ENCODE measurements around the gene ATP5F1E. TPM values are rescaled to one million over a fixed set of nuclear protein-coding genes. Genes with fewer than 3 reads are reported as not detected.

The ATP5F1E gene
- polyA plus RNA-seq, result 115 TPM
- long read RNA-seq, donor 1, transcript ATP5F1E-202 (2 exons, 1,878 nt), result minor isoform, 6 of 391 reads
- long read RNA-seq, donor 1, transcript ATP5F1E-201 (3 exons, 3,665 nt), result major isoform, 372 of 391 reads
- long read RNA-seq, donor 1, partial matches to known transcripts, result 13 of 391 reads
- long read RNA-seq, donor 1, other reads (novel, unspliced or antisense), result 0 of 391 reads
- long read RNA-seq, donor 2, transcript ATP5F1E-202 (2 exons, 1,878 nt), result minor isoform, 15 of 1,009 reads
- long read RNA-seq, donor 2, transcript ATP5F1E-201 (3 exons, 3,665 nt), result major isoform, 955 of 1,009 reads
- long read RNA-seq, donor 2, partial matches to known transcripts, result 39 of 1,009 reads
- long read RNA-seq, donor 2, other reads (novel, unspliced or antisense), result 0 of 1,009 reads
- long read RNA-seq, donor 3, transcript ATP5F1E-201 (3 exons, 3,665 nt), result major isoform, 1,228 of 1,335 reads
- long read RNA-seq, donor 3, transcript ATP5F1E-202 (2 exons, 1,878 nt), result minor isoform, 26 of 1,335 reads
- long read RNA-seq, donor 3, partial matches to known transcripts, result 81 of 1,335 reads
- long read RNA-seq, donor 3, other reads (novel, unspliced or antisense), result 0 of 1,335 reads
- long read RNA-seq, donor 4, transcript ATP5F1E-201 (3 exons, 3,665 nt), result major isoform, 102 of 103 reads
- long read RNA-seq, donor 4, partial matches to known transcripts, result 0 of 103 reads
- long read RNA-seq, donor 4, other reads (novel, unspliced or antisense), result 0 of 103 reads
- long read RNA-seq, donor 5, transcript ATP5F1E-201 (3 exons, 3,665 nt), result major isoform, 474 of 501 reads
- long read RNA-seq, donor 5, transcript ATP5F1E-202 (2 exons, 1,878 nt), result minor isoform, 5 of 501 reads
- long read RNA-seq, donor 5, partial matches to known transcripts, result 22 of 501 reads
- long read RNA-seq, donor 5, other reads (novel, unspliced or antisense), result 0 of 501 reads
- long read RNA-seq, donor 6, transcript ATP5F1E-201 (3 exons, 3,665 nt), result major isoform, 701 of 777 reads
- long read RNA-seq, donor 6, transcript ATP5F1E-202 (2 exons, 1,878 nt), result minor isoform, 17 of 777 reads
- long read RNA-seq, donor 6, partial matches to known transcripts, result 59 of 777 reads
- long read RNA-seq, donor 6, other reads (novel, unspliced or antisense), result 0 of 777 reads
- long read RNA-seq, donor 7, transcript ATP5F1E-201 (3 exons, 3,665 nt), result major isoform, 461 of 489 reads
- long read RNA-seq, donor 7, transcript ATP5F1E-202 (2 exons, 1,878 nt), result minor isoform, 12 of 489 reads
- long read RNA-seq, donor 7, partial matches to known transcripts, result 16 of 489 reads
- long read RNA-seq, donor 7, other reads (novel, unspliced or antisense), result 0 of 489 reads
- long read RNA-seq, donor 8, transcript ATP5F1E-202 (2 exons, 1,878 nt), result minor isoform, 21 of 1,303 reads
- long read RNA-seq, donor 8, transcript ATP5F1E-201 (3 exons, 3,665 nt), result major isoform, 1,242 of 1,303 reads
- long read RNA-seq, donor 8, partial matches to known transcripts, result 40 of 1,303 reads
- long read RNA-seq, donor 8, other reads (novel, unspliced or antisense), result 0 of 1,303 reads
- long read RNA-seq, donor 9, transcript ATP5F1E-202 (2 exons, 1,878 nt), result minor isoform, 47 of 1,048 reads
- long read RNA-seq, donor 9, transcript ATP5F1E-201 (3 exons, 3,665 nt), result major isoform, 946 of 1,048 reads
- long read RNA-seq, donor 9, partial matches to known transcripts, result 55 of 1,048 reads
- long read RNA-seq, donor 9, other reads (novel, unspliced or antisense), result 0 of 1,048 reads
- long read RNA-seq, donor 10, transcript ATP5F1E-202 (2 exons, 1,878 nt), result minor isoform, 18 of 907 reads
- long read RNA-seq, donor 10, transcript ATP5F1E-201 (3 exons, 3,665 nt), result major isoform, 861 of 907 reads
- long read RNA-seq, donor 10, partial matches to known transcripts, result 28 of 907 reads
- long read RNA-seq, donor 10, other reads (novel, unspliced or antisense), result 0 of 907 reads
- long read RNA-seq, donor 11, transcript ATP5F1E-202 (2 exons, 1,878 nt), result minor isoform, 9 of 587 reads
- long read RNA-seq, donor 11, transcript ATP5F1E-201 (3 exons, 3,665 nt), result major isoform, 556 of 587 reads
- long read RNA-seq, donor 11, partial matches to known transcripts, result 21 of 587 reads
- long read RNA-seq, donor 11, other reads (novel, unspliced or antisense), result 0 of 587 reads

DNA sequence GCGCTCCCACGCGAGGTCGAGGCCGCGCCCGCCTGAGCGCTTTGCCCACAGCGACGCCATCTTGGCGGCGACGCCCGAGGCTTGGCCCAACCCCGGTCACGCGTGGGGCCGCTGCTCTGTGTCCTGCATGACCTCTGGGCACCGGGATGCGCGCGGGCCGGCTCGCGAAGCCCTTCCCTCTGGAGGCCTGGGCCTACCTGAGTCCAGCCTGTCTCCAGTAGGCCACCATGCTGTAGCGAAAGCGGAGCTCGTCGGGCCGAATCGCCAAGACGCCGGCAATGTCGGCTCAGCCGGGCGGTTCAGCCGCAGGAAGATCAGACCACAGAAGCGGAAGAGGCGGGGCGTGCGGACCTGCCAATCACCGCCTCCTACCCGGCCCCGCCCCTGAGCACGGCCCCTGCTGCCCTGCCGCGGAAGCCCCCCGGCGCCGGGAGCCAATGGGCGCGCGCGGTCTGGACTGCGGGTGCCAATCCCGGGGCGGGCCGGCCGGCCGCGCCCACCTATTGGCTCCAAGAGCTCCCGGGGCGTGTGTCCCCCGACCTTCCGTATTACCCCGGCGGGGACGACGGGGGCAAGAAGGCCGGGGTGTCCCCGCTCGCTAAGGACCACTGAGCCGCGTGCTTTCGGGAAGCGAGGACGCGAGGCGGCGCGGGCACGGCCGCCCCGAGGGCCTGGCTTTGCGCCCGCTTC, at the start of gene ATP5F1E:
TSS of gene ATP5F1E (minus strand) at position 313 of the 690 bp plus-strand sequence. CDS start at position 229, 84 bp downstream.
- peaks cover 47% of the 10 kb centered on the region for H3K36me3 ChIP-seq (ENCODE audit: control insufficient read depth, insufficient read depth, low read length)
- H3K27ac ChIP-seq (ENCODE audit: low read length), result peak within 1 kb of the TSS; percentile 92
- H3K4me3 ChIP-seq (ENCODE audit: low read length), result peak within 1 kb of the TSS; percentile 86
- no peaks in the 10 kb centered on the region for H3K9me3 ChIP-seq (ENCODE audit: control insufficient read depth, low read depth, low read length)
- no CpG with 5 or more reads among the region's 86 CpGs for WGBS (ENCODE audit: insufficient coverage, low lambda C conversion rate)
- H3K27me3 ChIP-seq (ENCODE audit: control insufficient read depth, insufficient read depth, low read length), result no peaks in the 10 kb centered on the region
- DNase-seq, result peak; percentile 93 to 97
- H3K4me1 ChIP-seq (ENCODE audit: control insufficient read depth, insufficient read depth, low read length), result peaks cover 9% of the 10 kb centered on the region

DNA sequence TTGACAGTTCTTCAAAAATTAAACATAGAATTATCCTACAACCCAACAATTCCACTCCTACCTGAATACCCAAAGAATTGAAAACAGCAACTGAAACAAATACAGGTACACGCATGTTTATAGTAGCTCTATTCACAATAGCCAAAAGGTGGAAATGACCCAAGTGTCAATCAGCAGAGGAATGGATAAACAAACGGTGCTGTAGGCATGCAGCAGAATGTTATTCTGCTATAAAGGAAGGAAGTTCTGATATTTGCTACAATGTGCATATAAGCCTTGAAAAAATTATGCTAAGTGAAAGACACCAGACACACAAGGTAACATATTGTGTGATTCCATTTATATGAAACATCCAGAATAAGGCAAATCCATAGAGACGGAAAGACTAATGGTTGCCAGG, 48.9 kb upstream of the ATP5F1E start:
- 100% methylated on average over 1 of the region's 3 CpGs for WGBS (ENCODE audit: insufficient coverage, low lambda C conversion rate)
- no peaks in the 10 kb centered on the region for H3K36me3 ChIP-seq (ENCODE audit: control insufficient read depth, insufficient read depth, low read length)
- no peak for DNase-seq

DNA sequence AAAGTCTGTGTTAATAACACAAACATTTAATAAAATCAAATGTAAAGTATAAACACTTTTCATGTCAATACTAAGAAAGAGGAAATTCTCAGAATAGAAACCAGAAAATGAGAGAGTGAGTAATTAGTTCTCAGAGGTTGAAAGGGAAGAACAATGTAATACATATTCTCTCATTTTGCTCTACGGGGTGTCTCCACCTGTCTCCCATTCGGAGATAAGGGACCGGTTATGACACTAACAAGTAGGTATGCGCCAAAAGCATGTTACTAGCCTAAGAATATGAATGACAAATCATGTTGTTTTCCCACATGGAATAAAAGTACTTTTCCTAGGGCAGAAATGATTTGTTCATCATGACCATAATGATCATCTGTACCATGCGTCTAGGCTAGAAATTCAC, 46.1 kb upstream of the ATP5F1E start:
- DNase-seq, result no peak
- Histone ChIP-seq H3K27ac (ENCODE audit: low read length) (no peak overlapping the region), H3K27me3 (ENCODE audit: control insufficient read depth, insufficient read depth, low read length) (peaks cover 13% of the 10 kb centered on the region), H3K36me3 (ENCODE audit: control insufficient read depth, insufficient read depth, low read length) (no peaks in the 10 kb centered on the region), H3K4me1 (ENCODE audit: control insufficient read depth, insufficient read depth, low read length) (no peaks in the 10 kb centered on the region), H3K4me3 (ENCODE audit: low read length) (no peak overlapping the region), H3K9me3 (ENCODE audit: control insufficient read depth, low read depth, low read length) (no peaks in the 10 kb centered on the region)
- WGBS (ENCODE audit: insufficient coverage, low lambda C conversion rate), result 60% methylated on average over 1 of the region's 5 CpGs

More for the DNA sequence above, 48.9 kb upstream of the ATP5F1E start:
- H3K4me3 ChIP-seq (ENCODE audit: low read length), result no peak overlapping the region
- H3K9me3 ChIP-seq (ENCODE audit: control insufficient read depth, low read depth, low read length), result no peaks in the 10 kb centered on the region
- H3K4me1 ChIP-seq (ENCODE audit: control insufficient read depth, insufficient read depth, low read length), result no peaks in the 10 kb centered on the region
- H3K27me3 ChIP-seq (ENCODE audit: control insufficient read depth, insufficient read depth, low read length), result peaks cover 6% of the 10 kb centered on the region
- no peak overlapping the region for H3K27ac ChIP-seq (ENCODE audit: low read length)

DNA sequence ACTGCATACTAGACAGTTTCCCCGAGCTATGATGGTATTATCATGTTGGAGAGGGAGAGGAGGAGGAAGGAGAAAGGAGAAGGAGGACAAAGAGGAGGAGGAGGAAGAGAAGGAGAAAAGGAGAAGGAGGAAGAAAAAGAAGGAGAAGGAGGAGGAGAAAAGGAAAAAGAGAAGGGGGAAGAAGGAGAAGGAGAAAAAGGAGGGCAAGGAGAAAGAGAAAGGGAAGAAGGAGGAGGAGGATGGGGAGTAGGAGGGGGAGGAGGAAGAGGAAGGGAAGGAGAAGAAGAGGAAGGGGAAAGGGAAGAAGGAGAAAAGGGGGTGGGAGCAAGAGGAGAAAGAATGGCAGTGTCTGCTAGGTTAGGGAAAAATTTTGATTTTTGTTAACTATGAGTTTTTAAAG, 45.6 kb upstream of the ATP5F1E start:
- H3K27me3 ChIP-seq (ENCODE audit: control insufficient read depth, insufficient read depth, low read length), result peaks cover 17% of the 10 kb centered on the region
- H3K4me1 ChIP-seq (ENCODE audit: control insufficient read depth, insufficient read depth, low read length), result no peaks in the 10 kb centered on the region
- 60% methylated on average over 1 of the region's 1 CpG for WGBS (ENCODE audit: insufficient coverage, low lambda C conversion rate)
- no peak overlapping the region for H3K4me3 ChIP-seq (ENCODE audit: low read length)
- H3K27ac ChIP-seq (ENCODE audit: low read length), result no peak overlapping the region
- DNase-seq, result no peak
- H3K9me3 ChIP-seq (ENCODE audit: control insufficient read depth, low read depth, low read length), result no peaks in the 10 kb centered on the region
- H3K36me3 ChIP-seq (ENCODE audit: control insufficient read depth, insufficient read depth, low read length), result no peaks in the 10 kb centered on the region

DNA sequence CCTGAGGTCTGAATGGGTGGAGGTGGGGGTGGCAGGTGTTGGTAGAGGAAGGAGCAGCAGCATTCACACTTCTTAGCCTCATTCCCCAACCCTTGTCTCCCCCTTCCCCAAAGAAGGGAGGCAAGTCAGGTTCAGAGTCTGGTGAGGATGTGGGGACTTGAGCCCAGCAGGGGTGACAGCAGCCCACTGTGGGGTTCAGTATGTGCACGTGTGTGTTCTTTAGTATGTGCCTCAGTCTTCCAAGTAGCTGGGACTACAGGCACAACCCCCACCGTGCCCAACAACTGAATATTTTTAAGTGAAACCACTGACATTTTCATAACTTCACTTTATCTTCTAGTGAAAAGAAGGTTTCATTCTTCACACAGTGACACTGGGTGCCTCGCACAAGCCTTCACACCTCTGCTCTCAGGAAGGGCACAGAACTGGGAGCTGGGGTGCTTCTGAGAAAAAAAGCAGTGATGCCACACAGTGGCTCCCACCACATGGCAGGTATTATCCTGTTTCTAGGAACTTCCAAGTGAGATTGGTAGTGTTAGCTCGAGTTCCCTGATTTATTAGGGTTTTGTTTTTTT, 43.9 kb upstream of the ATP5F1E start:
- Histone ChIP-seq H3K4me1 (ENCODE audit: control insufficient read depth, insufficient read depth, low read length) (no peaks in the 10 kb centered on the region), H3K4me3 (ENCODE audit: low read length) (no peak overlapping the region), H3K9me3 (ENCODE audit: control insufficient read depth, low read depth, low read length) (no peaks in the 10 kb centered on the region), H3K27me3 (ENCODE audit: control insufficient read depth, insufficient read depth, low read length) (peaks cover 21% of the 10 kb centered on the region), H3K36me3 (ENCODE audit: control insufficient read depth, insufficient read depth, low read length) (no peaks in the 10 kb centered on the region), H3K27ac (ENCODE audit: low read length) (no peak overlapping the region)
- no CpG with 5 or more reads among the region's 4 CpGs for WGBS (ENCODE audit: insufficient coverage, low lambda C conversion rate)
- DNase-seq, result no peak

DNA sequence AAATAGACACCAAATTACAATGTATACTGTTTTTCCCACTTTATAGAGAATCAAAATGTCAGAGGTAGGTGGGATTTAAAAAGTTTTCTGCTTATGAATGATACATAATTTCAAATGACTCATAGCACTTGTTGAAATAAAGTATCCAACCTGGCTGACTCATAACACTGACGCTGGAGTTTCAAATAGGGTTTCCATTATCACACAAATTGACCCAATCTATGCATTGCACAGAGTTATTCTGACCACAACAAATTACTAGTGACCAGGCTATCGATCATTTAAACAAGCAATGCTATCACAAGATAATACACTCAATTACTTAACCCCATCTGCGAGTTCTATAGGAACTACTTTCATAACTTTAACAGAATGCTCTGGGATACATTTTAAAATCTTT, 42.3 kb upstream of the ATP5F1E start:
- no peak for DNase-seq
- Histone ChIP-seq H3K4me1 (ENCODE audit: control insufficient read depth, insufficient read depth, low read length) (no peaks in the 10 kb centered on the region), H3K36me3 (ENCODE audit: control insufficient read depth, insufficient read depth, low read length) (no peaks in the 10 kb centered on the region), H3K4me3 (ENCODE audit: low read length) (no peak overlapping the region), H3K27ac (ENCODE audit: low read length) (no peak overlapping the region), H3K27me3 (ENCODE audit: control insufficient read depth, insufficient read depth, low read length) (peaks cover 21% of the 10 kb centered on the region), H3K9me3 (ENCODE audit: control insufficient read depth, low read depth, low read length) (no peaks in the 10 kb centered on the region)
- WGBS (ENCODE audit: insufficient coverage, low lambda C conversion rate), result 0% methylated on average over 1 of the region's 3 CpGs

DNA sequence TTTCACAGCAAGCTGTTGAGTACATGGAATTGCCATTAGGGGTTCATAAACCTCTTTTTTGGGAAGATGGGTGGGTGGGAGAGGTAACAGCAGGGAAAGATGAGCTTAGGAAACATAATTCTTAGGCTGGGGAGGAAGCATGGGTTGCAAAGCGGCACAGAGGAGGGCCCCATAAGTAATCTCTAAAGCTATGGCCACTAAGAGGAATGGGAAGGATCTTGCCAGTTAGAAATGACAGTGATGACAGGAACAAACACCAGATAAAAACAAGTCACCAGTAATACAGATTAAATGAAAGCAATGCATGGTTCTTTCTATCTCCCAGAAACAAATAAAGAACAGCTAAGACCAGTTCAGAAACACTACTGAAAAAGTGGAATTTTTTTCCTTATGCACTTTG, 41.4 kb upstream of the ATP5F1E start:
- H3K27ac ChIP-seq (ENCODE audit: low read length), result no peak overlapping the region
- H3K36me3 ChIP-seq (ENCODE audit: control insufficient read depth, insufficient read depth, low read length), result no peaks in the 10 kb centered on the region
- H3K27me3 ChIP-seq (ENCODE audit: control insufficient read depth, insufficient read depth, low read length), result peaks cover 21% of the 10 kb centered on the region
- no peak for DNase-seq
- no peak overlapping the region for H3K4me3 ChIP-seq (ENCODE audit: low read length)
- H3K4me1 ChIP-seq (ENCODE audit: control insufficient read depth, insufficient read depth, low read length), result no peaks in the 10 kb centered on the region
- no peaks in the 10 kb centered on the region for H3K9me3 ChIP-seq (ENCODE audit: control insufficient read depth, low read depth, low read length)
- WGBS (ENCODE audit: insufficient coverage, low lambda C conversion rate), result no CpG with 5 or more reads among the region's 1 CpG

DNA sequence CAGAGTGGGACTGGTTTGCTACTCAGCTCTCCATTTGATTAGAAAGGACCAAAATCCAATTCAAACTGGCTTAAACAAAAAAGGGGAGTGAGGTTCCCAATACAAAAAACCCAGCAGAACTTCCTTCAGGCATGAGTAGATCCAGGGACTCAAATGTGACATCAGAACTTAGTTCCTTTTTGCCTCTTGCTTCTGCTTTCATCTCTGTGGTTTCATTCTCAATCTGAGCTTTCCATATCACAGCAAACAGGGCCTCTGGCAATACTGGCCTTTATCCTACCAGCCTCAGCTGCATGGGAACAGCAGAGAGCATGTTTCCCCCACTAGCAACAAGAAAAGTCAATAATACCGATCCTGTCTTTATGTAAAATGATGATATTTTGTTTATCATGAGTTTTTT, 39.1 kb upstream of the ATP5F1E start:
- no peak overlapping the region for H3K4me3 ChIP-seq (ENCODE audit: low read length)
- no peaks in the 10 kb centered on the region for H3K9me3 ChIP-seq (ENCODE audit: control insufficient read depth, low read depth, low read length)
- no CpG with 5 or more reads among the region's 1 CpG for WGBS (ENCODE audit: insufficient coverage, low lambda C conversion rate)
- no peaks in the 10 kb centered on the region for H3K36me3 ChIP-seq (ENCODE audit: control insufficient read depth, insufficient read depth, low read length)
- no peak overlapping the region for H3K27ac ChIP-seq (ENCODE audit: low read length)
- peaks cover 16% of the 10 kb centered on the region for H3K27me3 ChIP-seq (ENCODE audit: control insufficient read depth, insufficient read depth, low read length)
- no peaks in the 10 kb centered on the region for H3K4me1 ChIP-seq (ENCODE audit: control insufficient read depth, insufficient read depth, low read length)
- DNase-seq, result no peak

Measured in large intestine (tissue), 12 donors.